Chondrocyte (in vitro differentiated cells): Measurements from ENCODE around the gene KIAA1328. TPM values are rescaled to one million over a fixed set of nuclear protein-coding genes. Genes with fewer than 3 reads are reported as not detected.

Source experiments
- DNase-seq: peaks from one replicate; pipeline ENCODE4 v3.0.0; 2021; ENCODE audit warnings: mixed read lengths, low spot score
- H3K27ac Mint-ChIP-seq: one replicate; pipeline ENCODE4 v1.8.0; 2021; ENCODE audit warnings: mild to moderate bottlenecking, moderate library complexity, mixed read lengths; ENCODE audit not compliant: unreplicated experiment
- H3K27me3 Mint-ChIP-seq: 2 replicates; pipeline ENCODE4 v1.8.0; 2021; ENCODE audit warnings: low read depth, mixed read lengths
- H3K36me3 Mint-ChIP-seq: 2 replicates; pipeline ENCODE4 v1.8.0; 2021; ENCODE audit warnings: low read depth, mixed read lengths
- H3K4me1 Mint-ChIP-seq: 2 replicates; pipeline ENCODE4 v1.8.0; 2021; ENCODE audit warnings: low read depth, mild to moderate bottlenecking, mixed read lengths
- H3K4me3 Mint-ChIP-seq: one replicate; pipeline ENCODE4 v1.8.0; 2021; ENCODE audit warnings: mild to moderate bottlenecking, moderate library complexity, mixed read lengths; ENCODE audit not compliant: unreplicated experiment
- H3K9me3 Mint-ChIP-seq: 2 replicates; pipeline ENCODE4 v1.8.0; 2021; ENCODE audit warnings: low read depth, mixed read lengths
- total RNA-seq: library from RNA; stranded (reverse); gene quantifications from 3 replicates; pipeline ENCODE4 v1.2.1, GENCODE V29; 2021
- TF ChIP-seq, protein P1 (sequence below): fragments of 200-600 bp; sonication (generic); IDR thresholded peaks from 2 replicates; pipeline ENCODE4 v1.5.0; 2021; ENCODE audit warnings: antibody characterized with exemption, mild to moderate bottlenecking, moderate library complexity

KIAA1328 gene
- total RNA-seq, 1 donor from 2014 or later: 6.3 TPM

DNA sequence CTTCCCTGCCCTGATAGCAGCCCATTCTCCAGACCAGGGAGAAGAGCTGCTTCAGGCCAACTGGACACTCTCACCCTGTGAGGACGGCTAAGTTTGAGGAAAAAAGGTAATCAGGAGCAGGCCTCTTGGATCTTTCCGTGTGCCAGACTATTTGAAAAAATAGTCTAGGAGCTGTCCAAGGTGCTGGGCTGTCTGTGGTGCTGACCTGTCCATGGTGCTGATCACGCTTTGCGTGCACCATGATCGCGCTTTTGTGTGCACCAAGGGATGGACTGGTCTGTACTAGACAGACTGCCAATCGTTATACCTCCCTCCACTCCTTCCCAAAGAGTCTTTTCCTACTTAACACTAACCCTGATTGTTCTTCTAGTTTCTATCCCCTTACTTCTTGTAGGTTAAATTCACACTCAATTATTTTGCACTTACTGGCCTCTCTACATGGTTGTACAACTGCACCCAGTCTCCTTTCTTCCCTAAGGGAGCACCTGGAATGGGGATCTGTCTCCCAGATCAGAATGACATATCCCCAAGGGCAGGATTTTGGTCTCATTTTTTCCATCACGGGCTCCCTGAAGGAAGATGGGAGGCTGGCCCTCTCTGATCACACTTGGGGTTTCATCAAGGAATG is 441.2 kb downstream of the KIAA1328 start:
- Mint-ChIP-seq H3K27me3 (peaks cover 5% of the 10 kb centered on the region), H3K9me3 (no peaks in the 10 kb centered on the region), H3K4me3 (no peak overlapping the region), H3K36me3 (no peaks in the 10 kb centered on the region), H3K4me1 (no peaks in the 10 kb centered on the region), H3K27ac (no peak overlapping the region)
- DNase-seq: peak; percentile 41
- TF ChIP-seq, protein P1, sequence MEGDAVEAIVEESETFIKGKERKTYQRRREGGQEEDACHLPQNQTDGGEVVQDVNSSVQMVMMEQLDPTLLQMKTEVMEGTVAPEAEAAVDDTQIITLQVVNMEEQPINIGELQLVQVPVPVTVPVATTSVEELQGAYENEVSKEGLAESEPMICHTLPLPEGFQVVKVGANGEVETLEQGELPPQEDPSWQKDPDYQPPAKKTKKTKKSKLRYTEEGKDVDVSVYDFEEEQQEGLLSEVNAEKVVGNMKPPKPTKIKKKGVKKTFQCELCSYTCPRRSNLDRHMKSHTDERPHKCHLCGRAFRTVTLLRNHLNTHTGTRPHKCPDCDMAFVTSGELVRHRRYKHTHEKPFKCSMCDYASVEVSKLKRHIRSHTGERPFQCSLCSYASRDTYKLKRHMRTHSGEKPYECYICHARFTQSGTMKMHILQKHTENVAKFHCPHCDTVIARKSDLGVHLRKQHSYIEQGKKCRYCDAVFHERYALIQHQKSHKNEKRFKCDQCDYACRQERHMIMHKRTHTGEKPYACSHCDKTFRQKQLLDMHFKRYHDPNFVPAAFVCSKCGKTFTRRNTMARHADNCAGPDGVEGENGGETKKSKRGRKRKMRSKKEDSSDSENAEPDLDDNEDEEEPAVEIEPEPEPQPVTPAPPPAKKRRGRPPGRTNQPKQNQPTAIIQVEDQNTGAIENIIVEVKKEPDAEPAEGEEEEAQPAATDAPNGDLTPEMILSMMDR: no peak

DNA sequence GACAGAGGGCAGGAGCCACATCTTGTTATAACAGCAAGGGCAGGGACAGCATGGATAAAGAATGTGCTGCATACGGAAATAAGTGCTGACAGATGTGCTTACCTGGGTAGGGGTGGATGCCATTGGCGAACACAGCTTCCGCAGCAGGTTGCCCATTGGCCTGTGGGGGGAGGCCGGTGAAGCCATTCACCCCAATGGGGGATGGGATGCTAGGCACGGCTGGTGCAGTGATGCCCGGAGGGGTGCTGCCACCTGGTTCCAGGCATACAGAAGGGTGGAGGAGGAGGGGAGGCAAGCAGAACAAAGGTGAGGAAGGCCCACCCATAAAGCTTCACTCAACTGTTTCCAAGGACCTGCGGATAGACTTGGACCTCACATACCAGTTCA is 441.7 kb downstream of the KIAA1328 start:
- TF ChIP-seq, protein P1: no peak
- Mint-ChIP-seq H3K27ac (no peak overlapping the region), H3K4me1 (no peaks in the 10 kb centered on the region), H3K27me3 (peaks cover 5% of the 10 kb centered on the region), H3K36me3 (no peaks in the 10 kb centered on the region), H3K9me3 (no peaks in the 10 kb centered on the region), H3K4me3 (no peak overlapping the region)
- no peak for DNase-seq

DNA sequence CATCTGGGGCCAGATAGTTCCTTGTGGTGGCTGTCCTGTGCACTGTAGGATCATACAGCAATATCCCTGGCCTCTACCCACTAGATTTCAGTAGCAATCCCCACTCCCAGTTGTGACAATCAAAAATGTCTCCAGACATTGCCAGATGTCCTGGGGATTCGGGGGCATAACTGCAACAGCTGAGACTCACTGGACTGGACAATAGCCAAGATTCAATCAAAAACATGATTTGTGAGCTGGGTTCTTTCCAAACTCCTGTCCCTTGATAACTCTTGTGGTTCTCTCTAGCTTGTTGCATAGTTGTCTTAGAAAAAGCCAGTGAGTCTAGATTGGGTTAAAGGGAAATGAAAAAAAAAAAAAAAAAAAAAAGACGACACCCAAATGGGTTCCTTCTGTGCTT is 443.3 kb downstream of the KIAA1328 start:
- H3K9me3 Mint-ChIP-seq: no peaks in the 10 kb centered on the region
- TF ChIP-seq, protein P1: no peak
- no peaks in the 10 kb centered on the region for H3K4me1 Mint-ChIP-seq
- peaks cover 6% of the 10 kb centered on the region for H3K27me3 Mint-ChIP-seq
- H3K27ac Mint-ChIP-seq: no peak overlapping the region
- no peak for DNase-seq
- no peaks in the 10 kb centered on the region for H3K36me3 Mint-ChIP-seq
- H3K4me3 Mint-ChIP-seq: no peak overlapping the region

DNA sequence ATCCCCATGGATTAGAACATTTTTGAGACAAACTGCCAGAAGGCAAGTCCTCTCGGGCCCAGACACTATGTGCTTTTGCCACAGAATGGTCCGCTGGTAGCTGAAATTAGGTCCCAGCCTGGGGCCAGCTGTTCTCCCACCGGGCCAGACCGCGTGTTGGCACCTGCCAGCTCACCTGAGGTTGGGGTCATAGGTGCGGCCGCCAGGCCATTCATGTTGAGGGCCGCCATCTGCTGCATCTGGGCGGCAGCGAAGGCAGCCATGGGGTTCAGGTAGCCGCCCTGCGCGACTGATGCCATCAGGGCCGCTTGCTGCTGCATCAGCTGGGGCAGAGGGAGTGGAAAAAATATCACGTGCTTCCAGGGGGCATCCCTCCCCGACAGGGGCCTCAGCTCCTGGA is 443.9 kb downstream of the KIAA1328 start:
- no peaks in the 10 kb centered on the region for H3K4me1 Mint-ChIP-seq
- TF ChIP-seq, protein P1: no peak
- no peaks in the 10 kb centered on the region for H3K36me3 Mint-ChIP-seq
- H3K27ac Mint-ChIP-seq: no peak overlapping the region
- no peak for DNase-seq
- no peak overlapping the region for H3K4me3 Mint-ChIP-seq
- H3K27me3 Mint-ChIP-seq: peaks cover 12% of the 10 kb centered on the region
- no peaks in the 10 kb centered on the region for H3K9me3 Mint-ChIP-seq

DNA sequence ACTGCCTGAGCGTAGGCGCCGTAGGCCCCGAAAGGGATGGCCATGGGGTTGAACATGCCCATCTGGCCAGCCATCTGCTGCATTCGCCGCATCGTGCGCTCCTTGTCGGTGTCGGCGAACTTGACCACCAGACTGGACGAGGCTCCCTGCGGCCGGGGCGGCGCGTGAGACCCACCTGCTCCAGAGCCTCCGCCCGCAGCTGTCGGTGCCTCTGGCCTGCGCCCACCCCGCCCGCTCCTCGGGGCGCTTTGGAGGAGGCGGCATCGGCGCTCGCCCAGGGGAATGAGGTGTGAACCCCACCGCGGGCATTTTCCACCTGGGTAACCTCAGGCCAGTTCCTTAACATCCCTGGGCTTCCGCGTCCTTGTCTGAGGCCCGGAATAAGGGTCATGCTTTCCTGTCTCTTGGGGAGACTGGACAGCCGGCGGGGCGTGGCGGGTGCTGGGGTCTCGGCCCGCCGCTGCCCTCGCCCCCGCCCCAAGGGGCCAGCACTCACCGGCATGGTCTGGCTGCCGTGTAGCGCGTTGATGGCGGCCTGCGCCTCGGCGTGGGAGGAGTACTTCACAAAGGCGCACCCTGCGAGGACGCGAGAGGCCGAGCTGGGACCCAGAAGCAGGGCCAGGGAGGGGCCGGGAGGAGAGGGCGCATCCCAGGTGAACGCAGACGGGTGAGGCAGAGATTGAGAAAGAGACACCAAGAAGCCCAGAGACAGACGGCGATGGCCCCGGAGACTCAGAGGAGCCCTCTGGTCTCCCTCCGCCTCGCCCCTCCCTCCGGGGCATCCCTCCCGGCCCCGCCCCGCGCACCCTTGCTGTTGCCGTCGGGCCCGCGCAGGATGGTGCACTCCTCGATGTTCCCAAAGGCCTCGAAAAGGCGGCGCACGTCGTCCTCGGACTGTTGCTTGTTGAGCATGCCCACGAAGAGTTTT is 445.6 kb downstream of the KIAA1328 start:
- no peaks in the 10 kb centered on the region for H3K4me1 Mint-ChIP-seq
- H3K27me3 Mint-ChIP-seq: peaks cover 20% of the 10 kb centered on the region
- H3K27ac Mint-ChIP-seq: no peak overlapping the region
- H3K36me3 Mint-ChIP-seq: no peaks in the 10 kb centered on the region
- no peaks in the 10 kb centered on the region for H3K9me3 Mint-ChIP-seq
- H3K4me3 Mint-ChIP-seq: no peak overlapping the region
- no peak for DNase-seq
- TF ChIP-seq, protein P1: no peak
